HFFc6 (cell line): ENCODE measurements around the gene TUB. TPM values are rescaled to one million over a fixed set of nuclear protein-coding genes. Genes with fewer than 3 reads are reported as not detected.

Source experiments
- DNase-seq: peaks from one replicate; pipeline ENCODE4 v3.0.0-alpha.2; 2018
- H3K27ac Mint-ChIP-seq: 2 replicates; pipeline ENCODE4 v1.8.0; 2020; ENCODE audit warnings: mild to moderate bottlenecking, mixed read lengths
- H3K27me3 Mint-ChIP-seq: 2 replicates; pipeline ENCODE4 v1.8.0; 2021; ENCODE audit warnings: mild to moderate bottlenecking, moderate library complexity, mixed read lengths; ENCODE audit not compliant: insufficient read depth
- H3K36me3 Mint-ChIP-seq: 2 replicates; pipeline ENCODE4 v1.8.0; 2021; ENCODE audit warnings: low read depth, mixed read lengths
- H3K4me1 Mint-ChIP-seq: 2 replicates; pipeline ENCODE4 v1.8.0; 2020; ENCODE audit warnings: low read depth, mixed read lengths
- H3K4me3 Mint-ChIP-seq: 2 replicates; pipeline ENCODE4 v1.8.0; 2020; ENCODE audit warnings: mild to moderate bottlenecking, moderate library complexity, mixed read lengths
- H3K9me3 Mint-ChIP-seq: 2 replicates; pipeline ENCODE4 v1.8.0; 2020; ENCODE audit warnings: mild to moderate bottlenecking, mixed read lengths
- total RNA-seq, 6 experiments: library from RNA; stranded (reverse); fragmentation: NEBNext Ultra II Directional; extraction: Animal tissue kit (Norgen Biotek cat#: 25700); gene quantifications; 2 replicates in 1 of 6; 3 replicates in 5 of 6; pipeline ENCODE4 v1.2.3, GENCODE V29; 2021
- TF ChIP-seq, protein P1 (sequence below): fragments of 200-600 bp; sonication (generic); IDR thresholded peaks from 2 replicates; pipeline ENCODE4 v1.5.0; 2021; ENCODE audit warnings: antibody characterized with exemption, mild to moderate bottlenecking

The TUB gene
- total RNA-seq, 6 experiments from 2014 or later, result 1.7 to 10.1 (median 1.8) TPM

- Mint-ChIP-seq H3K9me3 (no peaks in the 10 kb centered on the region), H3K4me3 (no peak overlapping the region), H3K27ac (no peak overlapping the region), H3K27me3 (peaks cover 5% of the 10 kb centered on the region; the same call in 1 of the 2 replicates), H3K36me3 (no peaks in the 10 kb centered on the region), H3K4me1 (peaks cover 19% of the 10 kb centered on the region)
- DNase-seq, result no peak
- TF ChIP-seq, protein P1, sequence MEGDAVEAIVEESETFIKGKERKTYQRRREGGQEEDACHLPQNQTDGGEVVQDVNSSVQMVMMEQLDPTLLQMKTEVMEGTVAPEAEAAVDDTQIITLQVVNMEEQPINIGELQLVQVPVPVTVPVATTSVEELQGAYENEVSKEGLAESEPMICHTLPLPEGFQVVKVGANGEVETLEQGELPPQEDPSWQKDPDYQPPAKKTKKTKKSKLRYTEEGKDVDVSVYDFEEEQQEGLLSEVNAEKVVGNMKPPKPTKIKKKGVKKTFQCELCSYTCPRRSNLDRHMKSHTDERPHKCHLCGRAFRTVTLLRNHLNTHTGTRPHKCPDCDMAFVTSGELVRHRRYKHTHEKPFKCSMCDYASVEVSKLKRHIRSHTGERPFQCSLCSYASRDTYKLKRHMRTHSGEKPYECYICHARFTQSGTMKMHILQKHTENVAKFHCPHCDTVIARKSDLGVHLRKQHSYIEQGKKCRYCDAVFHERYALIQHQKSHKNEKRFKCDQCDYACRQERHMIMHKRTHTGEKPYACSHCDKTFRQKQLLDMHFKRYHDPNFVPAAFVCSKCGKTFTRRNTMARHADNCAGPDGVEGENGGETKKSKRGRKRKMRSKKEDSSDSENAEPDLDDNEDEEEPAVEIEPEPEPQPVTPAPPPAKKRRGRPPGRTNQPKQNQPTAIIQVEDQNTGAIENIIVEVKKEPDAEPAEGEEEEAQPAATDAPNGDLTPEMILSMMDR, result no peak
These were observed 21.4 kb upstream of the TUB start for GRCh38 chr11:8059571-8060011.

DNA sequence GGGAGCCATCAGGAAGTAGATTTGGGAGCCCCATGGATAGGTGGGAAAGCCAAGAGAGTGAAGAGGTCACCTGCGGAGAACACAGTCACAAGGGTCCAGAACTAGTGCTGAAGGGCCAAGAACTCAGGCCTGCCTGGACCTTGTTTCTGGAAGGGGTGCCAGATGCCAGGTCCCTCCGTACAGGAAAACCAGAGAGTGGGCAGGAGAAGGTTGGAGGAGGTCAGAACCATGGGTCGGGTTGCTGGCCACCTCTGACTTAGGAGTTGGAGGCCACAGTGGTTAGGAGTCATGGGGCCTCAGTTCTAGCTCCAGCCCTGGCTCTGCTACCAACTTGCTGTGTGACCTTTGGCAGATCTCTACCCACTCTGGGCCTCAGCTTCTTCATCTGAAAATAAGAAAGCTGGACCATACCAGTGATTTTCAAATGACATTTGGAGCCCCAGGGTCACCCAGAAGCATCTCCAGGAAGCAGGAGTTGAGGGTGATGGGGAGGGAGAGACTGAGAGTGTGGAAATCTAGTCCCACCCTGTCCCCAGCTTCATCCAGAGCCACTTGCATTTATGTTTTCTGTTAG lies 20.8 kb upstream of the TUB start:
- no peaks in the 10 kb centered on the region for H3K9me3 Mint-ChIP-seq
- H3K27ac Mint-ChIP-seq, result peak overlapping the region; percentile 42
- no peak for DNase-seq
- H3K36me3 Mint-ChIP-seq, result no peaks in the 10 kb centered on the region
- H3K4me1 Mint-ChIP-seq, result peaks cover 19% of the 10 kb centered on the region
- no peaks in the 10 kb centered on the region for H3K27me3 Mint-ChIP-seq
- TF ChIP-seq, protein P1, result no peak
- no peak overlapping the region for H3K4me3 Mint-ChIP-seq

GRCh38 chr11:8060801-8061554 lies 20.0 kb upstream of the TUB start:
- Mint-ChIP-seq H3K4me3 (no peak overlapping the region), H3K9me3 (no peaks in the 10 kb centered on the region), H3K27ac (peak overlapping the region; percentile 42), H3K4me1 (peaks cover 19% of the 10 kb centered on the region), H3K36me3 (no peaks in the 10 kb centered on the region), H3K27me3 (no peaks in the 10 kb centered on the region)
- peak; percentile 60 for DNase-seq
- TF ChIP-seq, protein P1, result no peak

DNA sequence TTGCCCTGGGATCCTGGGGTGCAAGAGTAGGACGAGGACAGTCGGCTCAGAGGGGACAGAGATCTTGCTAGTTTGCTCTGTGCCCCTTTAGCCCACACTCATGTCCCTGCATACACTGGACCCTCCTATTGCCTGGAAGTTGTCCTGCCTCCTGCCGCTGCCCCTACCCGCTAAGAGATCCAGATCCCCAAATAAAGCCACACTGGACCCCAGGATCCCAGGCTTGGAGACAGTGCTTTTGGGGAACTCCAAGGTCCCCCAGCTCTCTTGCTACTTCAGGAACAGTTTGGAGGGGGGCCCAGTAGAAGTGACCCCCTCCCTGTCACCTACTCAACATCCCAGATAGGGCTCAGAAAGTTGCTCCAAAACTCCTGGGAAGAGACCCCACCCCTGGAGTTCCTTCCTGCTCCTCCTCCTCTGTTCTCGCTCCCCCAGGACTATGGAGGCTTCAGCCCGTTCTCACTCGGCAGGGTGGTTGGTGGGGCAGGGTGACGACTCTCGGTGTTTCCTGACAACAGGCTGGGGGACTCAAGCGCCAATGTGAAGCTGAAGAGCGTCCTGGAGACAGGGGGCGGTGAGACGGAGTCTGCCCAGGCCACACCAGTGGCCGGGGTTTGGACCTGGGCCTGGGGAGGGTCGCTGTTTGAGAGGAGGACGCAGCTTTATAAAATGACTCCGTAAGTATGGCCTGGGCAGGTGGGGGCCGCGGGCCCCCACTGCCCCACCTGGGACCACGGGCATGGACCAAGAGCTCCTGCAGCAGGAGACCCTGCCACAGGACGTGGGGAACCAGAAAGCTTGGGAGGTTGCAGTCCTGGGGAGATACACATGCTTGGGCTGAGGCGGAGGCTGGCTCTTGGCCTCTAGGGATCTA lies 19.2 kb upstream of the TUB start:
- no peaks in the 10 kb centered on the region for H3K36me3 Mint-ChIP-seq
- H3K27me3 Mint-ChIP-seq, result peaks cover 5% of the 10 kb centered on the region; the same call in 1 of the 2 replicates
- no peak overlapping the region for H3K27ac Mint-ChIP-seq
- DNase-seq, result no peak
- no peaks in the 10 kb centered on the region for H3K9me3 Mint-ChIP-seq
- H3K4me1 Mint-ChIP-seq, result peaks cover 15% of the 10 kb centered on the region
- TF ChIP-seq, protein P1, result no peak
- H3K4me3 Mint-ChIP-seq, result no peak overlapping the region

- TF ChIP-seq, protein P1, result no peak
- Mint-ChIP-seq H3K27me3 (peaks cover 5% of the 10 kb centered on the region), H3K4me1 (peaks cover 9% of the 10 kb centered on the region), H3K27ac (no peak overlapping the region), H3K4me3 (no peak overlapping the region), H3K36me3 (no peaks in the 10 kb centered on the region), H3K9me3 (no peaks in the 10 kb centered on the region)
- DNase-seq, result no peak
These were observed 18.2 kb upstream of the TUB start for GRCh38 chr11:8062781-8063257.
